ENCODE results near the gene CELF2.

CELF2 gene

DNA sequence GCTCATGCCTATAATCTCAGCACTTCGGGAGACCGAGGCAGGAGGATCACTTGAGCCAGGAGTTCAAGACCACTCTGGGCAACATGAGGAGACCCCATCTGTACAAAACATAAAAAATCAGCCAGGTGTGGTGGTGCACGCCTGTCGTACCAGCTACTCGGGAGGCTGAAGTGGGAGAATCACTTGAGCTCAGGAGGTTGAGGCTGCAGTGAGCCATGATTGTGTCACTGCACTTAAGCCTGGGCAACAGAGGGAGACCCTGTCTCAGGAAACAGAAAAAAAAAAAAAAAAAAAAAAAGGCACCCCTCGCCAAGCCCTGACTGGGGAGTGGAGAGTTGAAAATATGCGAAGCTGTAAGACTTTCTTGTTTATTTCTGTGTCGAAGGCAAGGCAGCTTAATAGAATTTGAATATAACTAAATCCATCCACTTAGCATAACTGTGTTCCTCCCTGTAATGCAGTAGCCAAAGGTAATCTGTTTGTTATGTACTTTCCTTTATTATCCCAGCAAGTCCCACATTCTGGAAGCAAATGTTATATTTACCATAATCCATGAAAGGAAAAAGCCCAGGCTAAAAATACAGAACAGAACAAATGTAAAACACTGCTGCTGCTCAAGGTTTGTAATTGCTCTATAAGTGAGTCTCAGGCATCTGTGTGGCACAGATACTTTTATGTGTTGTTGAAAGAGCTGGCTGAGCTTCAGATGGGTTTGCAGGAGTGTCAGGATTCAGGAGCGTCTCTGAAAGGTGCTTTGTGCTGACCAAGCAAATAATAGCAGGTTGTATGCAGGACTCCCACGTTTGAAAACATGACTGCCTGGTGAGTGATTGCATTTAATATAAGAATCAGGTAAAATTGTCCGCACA is 127.2 kb downstream of the CELF2 start:
- TF ChIP-seq, protein P1, sequence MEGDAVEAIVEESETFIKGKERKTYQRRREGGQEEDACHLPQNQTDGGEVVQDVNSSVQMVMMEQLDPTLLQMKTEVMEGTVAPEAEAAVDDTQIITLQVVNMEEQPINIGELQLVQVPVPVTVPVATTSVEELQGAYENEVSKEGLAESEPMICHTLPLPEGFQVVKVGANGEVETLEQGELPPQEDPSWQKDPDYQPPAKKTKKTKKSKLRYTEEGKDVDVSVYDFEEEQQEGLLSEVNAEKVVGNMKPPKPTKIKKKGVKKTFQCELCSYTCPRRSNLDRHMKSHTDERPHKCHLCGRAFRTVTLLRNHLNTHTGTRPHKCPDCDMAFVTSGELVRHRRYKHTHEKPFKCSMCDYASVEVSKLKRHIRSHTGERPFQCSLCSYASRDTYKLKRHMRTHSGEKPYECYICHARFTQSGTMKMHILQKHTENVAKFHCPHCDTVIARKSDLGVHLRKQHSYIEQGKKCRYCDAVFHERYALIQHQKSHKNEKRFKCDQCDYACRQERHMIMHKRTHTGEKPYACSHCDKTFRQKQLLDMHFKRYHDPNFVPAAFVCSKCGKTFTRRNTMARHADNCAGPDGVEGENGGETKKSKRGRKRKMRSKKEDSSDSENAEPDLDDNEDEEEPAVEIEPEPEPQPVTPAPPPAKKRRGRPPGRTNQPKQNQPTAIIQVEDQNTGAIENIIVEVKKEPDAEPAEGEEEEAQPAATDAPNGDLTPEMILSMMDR (IDR thresholded peaks at IDR 0.05), result no peak
- H3K27me3 ChIP-seq (ENCODE audit: control insufficient read depth, insufficient read depth, low read length), result no peaks in the 10 kb centered on the region
- H3K4me1 ChIP-seq, result no peaks in the 10 kb centered on the region

DNA sequence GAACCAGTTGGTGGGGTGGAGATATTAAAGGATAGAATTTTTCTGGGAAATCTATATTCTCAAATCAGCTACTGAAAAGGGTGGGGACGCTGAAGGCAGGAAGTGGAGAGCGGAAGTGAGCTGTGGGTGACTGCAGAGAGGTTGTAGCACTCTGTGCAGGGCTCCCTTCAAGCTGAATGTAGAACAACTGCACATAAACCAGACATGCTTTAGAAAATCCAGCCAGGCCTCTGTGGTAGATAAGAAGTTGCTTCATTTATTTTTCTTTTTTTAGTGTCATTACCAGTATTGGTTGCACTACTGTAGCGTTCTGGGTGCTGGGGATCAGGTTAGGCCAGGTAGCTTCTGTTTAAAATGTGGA is 127.8 kb downstream of the CELF2 start:
- Histone ChIP-seq H3K9me3 (ENCODE audit: control insufficient read depth, low read length) (no peaks in the 10 kb centered on the region), H3K36me3 (ENCODE audit: control insufficient read depth, insufficient read depth, low read length) (no peaks in the 10 kb centered on the region), H3K9ac (no peak overlapping the region), H3K4me1 (no peaks in the 10 kb centered on the region), H3K27ac (no peak overlapping the region), H3K4me2 (ENCODE audit: low read length) (no peak overlapping the region), H2AFZ (no peak overlapping the region), H3K4me3 (ENCODE audit: low read depth, low read length) (no peak overlapping the region), H3K79me2 (no peaks in the 10 kb centered on the region), H3K27me3 (ENCODE audit: control insufficient read depth, insufficient read depth, low read length) (no peaks in the 10 kb centered on the region)
- TF ChIP-seq, protein P1 (IDR thresholded peaks at IDR 0.05), result no peak

More for the DNA sequence above, 127.2 kb downstream of the CELF2 start:
- H3K9ac ChIP-seq, result no peak overlapping the region
- no peaks in the 10 kb centered on the region for H3K36me3 ChIP-seq (ENCODE audit: control insufficient read depth, insufficient read depth, low read length)
- H3K27ac ChIP-seq, result no peak overlapping the region
- H3K4me2 ChIP-seq (ENCODE audit: low read length), result no peak overlapping the region
- H3K9me3 ChIP-seq (ENCODE audit: control insufficient read depth, low read length), result no peaks in the 10 kb centered on the region
- no peaks in the 10 kb centered on the region for H3K79me2 ChIP-seq
- no peak overlapping the region for H2AFZ ChIP-seq
- H3K4me3 ChIP-seq (ENCODE audit: low read depth, low read length), result no peak overlapping the region

DNA sequence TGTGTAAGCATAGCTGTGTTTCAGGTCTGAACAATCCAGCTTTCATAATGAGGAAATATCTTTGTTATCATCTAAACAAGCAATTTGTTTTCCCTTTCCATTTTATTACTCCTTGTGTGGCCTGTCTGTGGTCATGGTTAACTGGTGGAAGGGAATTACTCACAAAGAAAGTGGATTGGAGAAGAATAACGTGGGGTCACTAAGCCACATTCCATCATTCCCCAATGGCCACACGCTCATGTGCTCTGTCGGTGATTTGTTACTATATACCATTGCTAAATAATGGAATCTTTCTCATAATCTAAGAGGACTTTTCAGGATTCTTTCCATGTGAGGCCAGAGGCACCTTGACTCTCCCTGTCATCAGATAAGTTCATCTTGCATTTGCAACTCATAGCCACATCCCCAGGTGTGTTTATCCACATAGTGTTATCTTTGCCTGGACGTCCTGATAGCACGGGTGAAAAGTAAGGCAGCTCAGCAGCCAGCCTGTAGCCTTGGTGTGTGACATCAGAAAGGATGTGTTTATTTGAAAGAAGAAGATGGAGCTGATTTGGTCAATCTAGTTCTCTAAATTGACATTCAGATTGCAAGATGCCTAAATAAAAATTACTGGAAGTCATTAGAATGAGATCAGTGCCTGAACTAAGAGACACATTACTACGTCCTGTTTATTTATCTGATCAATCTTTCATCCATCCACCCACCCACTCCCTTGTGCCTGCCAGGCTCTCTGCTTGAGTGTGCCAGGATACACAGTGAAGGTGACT is 128.9 kb downstream of the CELF2 start:
- no peak overlapping the region for H3K9ac ChIP-seq
- no peak overlapping the region for H3K4me2 ChIP-seq (ENCODE audit: low read length)
- TF ChIP-seq, protein P1 (IDR thresholded peaks at IDR 0.05), result no peak
- H3K9me3 ChIP-seq (ENCODE audit: control insufficient read depth, low read length), result no peaks in the 10 kb centered on the region
- no peak overlapping the region for H3K4me3 ChIP-seq (ENCODE audit: low read depth, low read length)
- H3K36me3 ChIP-seq (ENCODE audit: control insufficient read depth, insufficient read depth, low read length), result no peaks in the 10 kb centered on the region
- H3K4me1 ChIP-seq, result no peaks in the 10 kb centered on the region
- no peaks in the 10 kb centered on the region for H3K79me2 ChIP-seq
- no peak overlapping the region for H3K27ac ChIP-seq
- H2AFZ ChIP-seq, result no peak overlapping the region
- no peaks in the 10 kb centered on the region for H3K27me3 ChIP-seq (ENCODE audit: control insufficient read depth, insufficient read depth, low read length)

DNA sequence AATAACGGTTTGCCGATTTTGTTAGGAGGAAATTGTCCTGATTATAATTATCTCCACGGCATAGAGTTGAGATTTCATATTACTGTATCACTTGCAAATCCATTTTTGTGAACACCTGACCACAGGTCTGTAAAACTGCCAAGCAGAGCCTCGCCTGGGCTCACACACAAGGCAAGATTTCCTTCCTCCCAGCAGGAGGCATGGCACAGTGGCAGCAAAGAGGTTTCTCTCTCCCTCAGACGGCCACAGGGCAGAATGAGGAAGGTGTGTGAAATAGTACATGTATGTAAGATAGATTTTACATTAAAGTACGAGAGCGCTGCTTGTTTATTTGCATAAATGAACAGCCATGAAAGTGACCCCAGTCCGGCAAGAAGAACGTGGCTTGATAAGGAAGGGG is 130.1 kb downstream of the CELF2 start:
- no peaks in the 10 kb centered on the region for H3K36me3 ChIP-seq (ENCODE audit: control insufficient read depth, insufficient read depth, low read length)
- H3K9me3 ChIP-seq (ENCODE audit: control insufficient read depth, low read length), result no peaks in the 10 kb centered on the region
- H3K4me1 ChIP-seq, result no peaks in the 10 kb centered on the region
- no peak overlapping the region for H3K4me2 ChIP-seq (ENCODE audit: low read length)
- H3K27me3 ChIP-seq (ENCODE audit: control insufficient read depth, insufficient read depth, low read length), result no peaks in the 10 kb centered on the region
- no peaks in the 10 kb centered on the region for H3K79me2 ChIP-seq
- no peak overlapping the region for H3K27ac ChIP-seq
- no peak overlapping the region for H3K4me3 ChIP-seq (ENCODE audit: low read depth, low read length)
- TF ChIP-seq, protein P1 (IDR thresholded peaks at IDR 0.05), result no peak
- H3K9ac ChIP-seq, result no peak overlapping the region
- no peak overlapping the region for H2AFZ ChIP-seq

Data from parathyroid adenoma (tissue), 2 donors.